ENCODE results near the gene MYT1. TPM values are rescaled to one million over a fixed set of nuclear protein-coding genes. Genes with fewer than 3 reads are reported as not detected.
"Not testable (repeated sequence)": the region's sequence is repeated elsewhere in the genome, so short reads cannot be mapped to it uniquely, and the experiment has no call there.

Gene MYT1
- total and polyA plus RNA-seq, 5 donors = 0.31 to 1.5 (median 1.2) TPM

- ATAC-seq (peak; percentile 75 to 91), DNase-seq (peak in 1 of 3 donors; percentile 58)
- no peaks in the 10 kb centered on the region for H3K27me3 ChIP-seq (ENCODE audit: control insufficient read depth, insufficient read depth)
- H3K27ac ChIP-seq (ENCODE audit: low read length) = no peak overlapping the region
- H3K9me3 ChIP-seq (ENCODE audit: control insufficient read depth, low read length) = no peaks in the 10 kb centered on the region
- WGBS = 28% methylated on average over 11 of the region's 11 CpGs
- no peaks in the 10 kb centered on the region for H3K4me1 ChIP-seq (ENCODE audit: control insufficient read depth, insufficient read depth, low read length)
- intact Hi-C loops (cut with DNase I) = no loop called here
- H3K4me3 ChIP-seq (ENCODE audit: low read length) = no peak overlapping the region
Measured at GRCh38 chr20:64176551-64176950, 12.3 kb downstream of the MYT1 start.

- 36% methylated on average over 2 of the region's 2 CpGs for WGBS
- DNase-seq = no peak
- Histone ChIP-seq H3K27me3 (ENCODE audit: control insufficient read depth, insufficient read depth) (no peaks in the 10 kb centered on the region), H3K9me3 (ENCODE audit: control insufficient read depth, low read length) (no peaks in the 10 kb centered on the region), H3K4me1 (ENCODE audit: control insufficient read depth, insufficient read depth, low read length) (no peaks in the 10 kb centered on the region), H3K27ac (ENCODE audit: low read length) (no peak overlapping the region), H3K4me3 (ENCODE audit: low read length) (no peak overlapping the region)
- ATAC-seq = no peak
- intact Hi-C loops (cut with DNase I) = no loop called here
Measured at GRCh38 chr20:64176971-64177370, 12.7 kb downstream of the MYT1 start.

- Histone ChIP-seq H3K4me1 (ENCODE audit: control insufficient read depth, insufficient read depth, low read length) (no peaks in the 10 kb centered on the region), H3K27ac (ENCODE audit: low read length) (no peak overlapping the region), H3K4me3 (ENCODE audit: low read length) (no peak overlapping the region), H3K9me3 (ENCODE audit: control insufficient read depth, low read length) (no peaks in the 10 kb centered on the region), H3K27me3 (ENCODE audit: control insufficient read depth, insufficient read depth) (no peaks in the 10 kb centered on the region)
- DNase-seq (peak in 1 of 3 donors; percentile 23), ATAC-seq (peak; percentile 31 to 33)
- intact Hi-C loops (cut with DNase I) = no loop called here
- 49% methylated on average over 8 of the region's 8 CpGs for WGBS
Measured at GRCh38 chr20:64177384-64177783, 13.1 kb downstream of the MYT1 start.

GRCh38 chr20:64177787-64178186, 13.5 kb downstream of the MYT1 start:
- 85% methylated on average over 4 of the region's 4 CpGs for WGBS
- ATAC-seq = no peak
- DNase-seq = no peak
- H3K4me3 ChIP-seq (ENCODE audit: low read length) = no peak overlapping the region
- intact Hi-C loops (cut with DNase I) = no loop called here
- no peaks in the 10 kb centered on the region for H3K27me3 ChIP-seq (ENCODE audit: control insufficient read depth, insufficient read depth)
- H3K4me1 ChIP-seq (ENCODE audit: control insufficient read depth, insufficient read depth, low read length) = no peaks in the 10 kb centered on the region
- no peak overlapping the region for H3K27ac ChIP-seq (ENCODE audit: low read length)
- no peaks in the 10 kb centered on the region for H3K9me3 ChIP-seq (ENCODE audit: control insufficient read depth, low read length)

GRCh38 chr20:64178925-64179324, 14.7 kb downstream of the MYT1 start:
- H3K4me3 ChIP-seq (ENCODE audit: low read length); DNase-seq; ATAC-seq; H3K27ac ChIP-seq (ENCODE audit: low read length); intact Hi-C loops (cut with DNase I); H3K9me3 ChIP-seq (ENCODE audit: control insufficient read depth, low read length); H3K27me3 ChIP-seq (ENCODE audit: control insufficient read depth, insufficient read depth); H3K4me1 ChIP-seq (ENCODE audit: control insufficient read depth, insufficient read depth, low read length): not testable (repeated sequence)
- 90% methylated on average over 20 of the region's 20 CpGs for WGBS

- intact Hi-C loops (cut with DNase I) = no loop called here
- Histone ChIP-seq H3K27me3 (ENCODE audit: control insufficient read depth, insufficient read depth) (no peaks in the 10 kb centered on the region), H3K27ac (ENCODE audit: low read length) (no peak overlapping the region), H3K9me3 (ENCODE audit: control insufficient read depth, low read length) (no peaks in the 10 kb centered on the region), H3K4me3 (ENCODE audit: low read length) (no peak overlapping the region), H3K4me1 (ENCODE audit: control insufficient read depth, insufficient read depth, low read length) (no peaks in the 10 kb centered on the region)
- WGBS = 92% methylated on average over 6 of the region's 6 CpGs
- DNase-seq = no peak
- ATAC-seq = no peak
Measured at GRCh38 chr20:64179805-64180204, 15.6 kb downstream of the MYT1 start.

- no peak for ATAC-seq
- H3K27ac ChIP-seq (ENCODE audit: low read length) = no peak overlapping the region
- no peak for DNase-seq
- no peak overlapping the region for H3K4me3 ChIP-seq (ENCODE audit: low read length)
- intact Hi-C loops (cut with DNase I) = no loop called here
- 71% methylated on average over 7 of the region's 7 CpGs for WGBS
- no peaks in the 10 kb centered on the region for H3K4me1 ChIP-seq (ENCODE audit: control insufficient read depth, insufficient read depth, low read length)
- no peaks in the 10 kb centered on the region for H3K27me3 ChIP-seq (ENCODE audit: control insufficient read depth, insufficient read depth)
- no peaks in the 10 kb centered on the region for H3K9me3 ChIP-seq (ENCODE audit: control insufficient read depth, low read length)
Measured at GRCh38 chr20:64180673-64181072, 16.4 kb downstream of the MYT1 start.

- Histone ChIP-seq H3K4me3 (ENCODE audit: low read length) (no peak overlapping the region), H3K27me3 (ENCODE audit: control insufficient read depth, insufficient read depth) (no peaks in the 10 kb centered on the region), H3K4me1 (ENCODE audit: control insufficient read depth, insufficient read depth, low read length) (no peaks in the 10 kb centered on the region), H3K9me3 (ENCODE audit: control insufficient read depth, low read length) (no peaks in the 10 kb centered on the region), H3K27ac (ENCODE audit: low read length) (no peak overlapping the region)
- DNase-seq = peak in 1 of 3 donors; percentile 29
- no peak for ATAC-seq
- intact Hi-C loops (cut with DNase I) = no loop called here
- 73% methylated on average over 5 of the region's 5 CpGs for WGBS
Measured at GRCh38 chr20:64181391-64181790, 17.1 kb downstream of the MYT1 start.

GRCh38 chr20:64182146-64182865, 18.1 kb downstream of the MYT1 start:
- DNase-seq (peak in 1 of 3 donors; percentile 43), ATAC-seq (no peak)
- H3K9me3 ChIP-seq (ENCODE audit: control insufficient read depth, low read length) = no peaks in the 10 kb centered on the region
- no peaks in the 10 kb centered on the region for H3K4me1 ChIP-seq (ENCODE audit: control insufficient read depth, insufficient read depth, low read length)
- 81% methylated on average over 16 of the region's 16 CpGs for WGBS
- intact Hi-C loops (cut with DNase I) = no loop called here
- H3K4me3 ChIP-seq (ENCODE audit: low read length) = no peak overlapping the region
- H3K27me3 ChIP-seq (ENCODE audit: control insufficient read depth, insufficient read depth) = no peaks in the 10 kb centered on the region
- no peak overlapping the region for H3K27ac ChIP-seq (ENCODE audit: low read length)

GRCh38 chr20:64183313-64183712, 19.1 kb downstream of the MYT1 start:
- DNase-seq (no peak), ATAC-seq (no peak)
- intact Hi-C loops (cut with DNase I) = no loop called here
- Histone ChIP-seq H3K9me3 (ENCODE audit: control insufficient read depth, low read length) (no peaks in the 10 kb centered on the region), H3K27ac (ENCODE audit: low read length) (no peak overlapping the region), H3K4me3 (ENCODE audit: low read length) (no peak overlapping the region), H3K27me3 (ENCODE audit: control insufficient read depth, insufficient read depth) (no peaks in the 10 kb centered on the region), H3K4me1 (ENCODE audit: control insufficient read depth, insufficient read depth, low read length) (no peaks in the 10 kb centered on the region)
- 87% methylated on average over 2 of the region's 2 CpGs for WGBS

- no peak overlapping the region for H3K27ac ChIP-seq (ENCODE audit: low read length)
- 80% methylated on average over 12 of the region's 12 CpGs for WGBS
- DNase-seq = peak in 1 of 3 donors; percentile 2
- H3K27me3 ChIP-seq (ENCODE audit: control insufficient read depth, insufficient read depth) = no peaks in the 10 kb centered on the region
- H3K4me1 ChIP-seq (ENCODE audit: control insufficient read depth, insufficient read depth, low read length) = peaks cover 3% of the 10 kb centered on the region
- no peak for ATAC-seq
- intact Hi-C loops (cut with DNase I) = no loop called here
- H3K9me3 ChIP-seq (ENCODE audit: control insufficient read depth, low read length) = no peaks in the 10 kb centered on the region
- no peak overlapping the region for H3K4me3 ChIP-seq (ENCODE audit: low read length)
Measured at GRCh38 chr20:64184795-64185194, 20.5 kb downstream of the MYT1 start.

Measured in right cardiac atrium (tissue), 5 donors.